ENCODE results near the gene C13orf46.

GRCh38 chr13:113941571-113942191, 32.2 kb downstream of the C13orf46 start:
- TF ChIP-seq, protein P1, sequence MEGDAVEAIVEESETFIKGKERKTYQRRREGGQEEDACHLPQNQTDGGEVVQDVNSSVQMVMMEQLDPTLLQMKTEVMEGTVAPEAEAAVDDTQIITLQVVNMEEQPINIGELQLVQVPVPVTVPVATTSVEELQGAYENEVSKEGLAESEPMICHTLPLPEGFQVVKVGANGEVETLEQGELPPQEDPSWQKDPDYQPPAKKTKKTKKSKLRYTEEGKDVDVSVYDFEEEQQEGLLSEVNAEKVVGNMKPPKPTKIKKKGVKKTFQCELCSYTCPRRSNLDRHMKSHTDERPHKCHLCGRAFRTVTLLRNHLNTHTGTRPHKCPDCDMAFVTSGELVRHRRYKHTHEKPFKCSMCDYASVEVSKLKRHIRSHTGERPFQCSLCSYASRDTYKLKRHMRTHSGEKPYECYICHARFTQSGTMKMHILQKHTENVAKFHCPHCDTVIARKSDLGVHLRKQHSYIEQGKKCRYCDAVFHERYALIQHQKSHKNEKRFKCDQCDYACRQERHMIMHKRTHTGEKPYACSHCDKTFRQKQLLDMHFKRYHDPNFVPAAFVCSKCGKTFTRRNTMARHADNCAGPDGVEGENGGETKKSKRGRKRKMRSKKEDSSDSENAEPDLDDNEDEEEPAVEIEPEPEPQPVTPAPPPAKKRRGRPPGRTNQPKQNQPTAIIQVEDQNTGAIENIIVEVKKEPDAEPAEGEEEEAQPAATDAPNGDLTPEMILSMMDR (conservative IDR thresholded peaks at IDR 0.05; ENCODE audit: low read depth, low read length) = no peak
- TF ChIP-seq EZH2 (IDR thresholded peaks at IDR 0.05; ENCODE audit: low read length, unreplicated experiment) (no peak), EZH2phosphoT487 (IDR thresholded peaks at IDR 0.05; ENCODE audit: borderline replicate concordance, low read length) (no peak)
